Stimulated activated CD4-positive, alpha-beta T cell treated with anti-CD3 and anti-CD28 coated beads, Interleukin-1b, Interleukin-23, amount 100 ng/mL, for 24 hours (primary cell): Measurements from ENCODE around the gene ZNF365.
"Not testable (repeated sequence)": the region's sequence is repeated elsewhere in the genome, so short reads cannot be mapped to it uniquely, and the experiment has no call there.

Experiments used
- DNase-seq, 4 experiments: peaks; one replicate each; pipeline ENCODE4 v3.0.0-alpha.2; 2020; ENCODE audit warnings: low read depth in 4 of 4, low spot score in 1 of 4

ZNF365 gene, protein sequence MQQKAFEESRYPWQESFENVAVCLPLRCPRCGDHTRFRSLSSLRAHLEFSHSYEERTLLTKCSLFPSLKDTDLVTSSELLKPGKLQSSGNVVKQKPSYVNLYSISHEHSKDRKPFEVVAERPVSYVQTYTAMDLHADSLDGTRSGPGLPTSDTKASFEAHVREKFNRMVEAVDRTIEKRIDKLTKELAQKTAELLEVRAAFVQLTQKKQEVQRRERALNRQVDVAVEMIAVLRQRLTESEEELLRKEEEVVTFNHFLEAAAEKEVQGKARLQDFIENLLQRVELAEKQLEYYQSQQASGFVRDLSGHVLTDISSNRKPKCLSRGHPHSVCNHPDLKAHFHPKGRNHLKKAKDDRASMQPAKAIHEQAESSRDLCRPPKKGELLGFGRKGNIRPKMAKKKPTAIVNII

DNA sequence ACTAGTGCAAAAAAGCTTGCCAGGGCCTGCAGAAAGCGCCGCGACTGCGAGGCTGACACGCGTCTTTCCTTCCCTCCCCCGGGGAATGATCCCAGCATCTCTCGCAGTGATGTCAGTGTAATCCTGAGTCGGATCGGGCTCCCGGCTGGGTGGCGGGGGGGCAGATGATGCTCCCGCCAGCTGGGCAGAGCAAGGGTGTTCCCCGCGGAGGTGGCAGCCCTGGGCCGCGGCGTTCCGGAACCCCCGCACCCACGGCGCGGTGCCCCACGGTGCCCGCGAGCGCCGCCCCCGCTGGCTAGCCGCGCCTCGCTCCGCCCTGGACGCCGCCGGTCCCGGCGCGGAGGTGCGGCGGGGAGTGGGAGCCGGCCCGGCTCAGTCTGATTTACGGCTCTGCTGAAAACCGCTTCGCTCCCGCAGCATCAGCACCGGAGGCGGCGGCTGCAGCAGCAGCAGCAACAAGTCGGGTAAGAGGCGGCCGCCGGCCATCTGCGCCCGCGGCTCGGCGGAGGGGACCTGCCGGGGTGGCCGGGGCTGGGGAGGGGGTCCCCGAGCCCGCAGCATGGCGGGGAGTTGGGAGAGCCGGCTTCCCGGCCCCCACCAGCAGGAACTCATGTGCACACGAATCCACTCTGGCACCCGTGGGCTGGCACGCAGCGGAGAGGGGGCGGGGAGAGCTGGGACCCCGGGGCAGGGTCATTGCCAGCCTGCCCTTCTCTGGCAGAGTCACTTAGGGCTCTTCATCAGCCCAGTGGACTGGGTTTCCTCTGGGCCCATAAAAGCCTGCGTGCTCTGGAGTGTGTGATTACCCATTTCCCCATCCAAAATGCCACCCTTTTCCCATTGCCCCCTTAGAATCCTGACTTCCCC, at the start of gene ZNF365:
ZNF365 (plus strand) TSS at position 375 of the 867 bp plus-strand sequence. CDS start 1,825 bp downstream, outside the sequence.
- DNase-seq, result peak in 3 of 4 experiments; percentile 16 to 25 (median 23)

DNA sequence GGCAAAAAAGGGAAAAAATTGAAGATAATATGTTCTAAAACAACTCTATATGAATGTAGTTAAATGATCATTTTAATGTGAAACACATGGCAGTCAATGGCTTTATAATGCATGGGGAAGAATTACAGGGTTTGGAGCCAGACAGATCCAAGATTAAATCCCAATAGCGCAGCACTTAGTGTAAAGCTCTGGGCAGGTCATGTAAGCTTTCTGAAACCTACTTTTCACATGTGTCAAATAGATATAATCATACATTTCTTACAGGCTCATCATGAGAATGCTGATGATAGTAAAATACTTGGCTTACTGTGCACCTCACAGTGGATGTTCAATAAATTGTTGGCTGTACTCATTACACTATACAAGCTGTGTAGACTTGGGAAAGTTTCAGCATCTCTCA, 48.0 kb upstream of the ZNF365 start:
- no peak for DNase-seq

DNA sequence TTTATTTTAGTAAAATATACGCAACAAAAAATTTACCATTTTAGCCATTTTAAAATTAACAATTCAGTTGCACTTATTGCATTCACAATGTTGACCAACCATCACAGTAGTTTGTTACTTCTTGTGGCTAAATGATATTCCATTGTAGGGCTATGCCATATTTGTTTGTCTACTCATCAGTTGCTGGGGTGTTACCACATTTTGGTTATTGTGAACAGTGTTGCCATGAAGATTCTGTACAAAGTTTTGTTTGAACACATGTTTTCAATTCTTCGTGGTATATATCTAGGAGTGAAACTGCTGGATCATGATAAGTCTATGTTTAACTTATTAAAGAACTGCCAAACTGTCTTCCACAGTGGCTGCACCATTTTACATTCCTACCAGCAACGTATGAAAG, 46.3 kb upstream of the ZNF365 start:
- no peak for DNase-seq

DNA sequence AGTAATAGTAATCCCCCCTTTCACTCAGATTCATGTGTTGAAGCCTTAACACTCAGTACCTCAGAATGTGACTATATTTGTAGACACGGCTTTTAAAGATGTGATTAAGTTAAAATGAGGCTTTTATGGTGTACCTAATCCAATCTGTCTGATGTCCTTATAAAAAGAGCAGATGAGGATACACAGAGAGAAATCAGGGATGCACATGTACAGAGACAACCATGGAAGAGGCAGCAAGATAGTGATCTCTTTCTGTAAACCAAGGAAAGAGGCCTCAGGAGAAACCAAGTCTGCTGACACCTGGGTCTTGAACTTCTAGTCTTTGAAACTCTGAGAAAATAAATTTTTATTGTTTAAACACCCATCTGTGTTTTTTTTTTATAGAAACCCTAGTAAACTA, 44.0 kb upstream of the ZNF365 start:
- DNase-seq, result no peak

DNA sequence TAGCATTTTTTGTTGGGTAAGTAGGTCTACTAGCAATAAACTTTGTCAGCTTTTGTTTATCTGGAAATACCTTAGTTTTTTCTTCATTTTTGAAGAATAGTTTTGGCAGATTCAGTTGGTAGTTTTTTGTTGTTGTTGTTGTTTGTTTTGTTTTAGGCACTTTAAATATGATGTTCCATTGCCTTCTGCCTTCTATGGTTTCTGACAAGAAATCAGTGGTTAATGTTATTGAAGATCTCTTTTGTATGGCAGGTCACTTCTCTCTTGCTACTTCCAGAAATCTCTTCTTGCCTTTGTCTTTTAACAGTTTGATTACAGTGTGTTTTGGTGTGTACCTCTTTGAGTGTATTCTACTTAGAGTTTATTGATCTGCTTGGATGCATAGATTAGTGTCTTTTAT, 41.8 kb upstream of the ZNF365 start:
- DNase-seq, result no peak

DNA sequence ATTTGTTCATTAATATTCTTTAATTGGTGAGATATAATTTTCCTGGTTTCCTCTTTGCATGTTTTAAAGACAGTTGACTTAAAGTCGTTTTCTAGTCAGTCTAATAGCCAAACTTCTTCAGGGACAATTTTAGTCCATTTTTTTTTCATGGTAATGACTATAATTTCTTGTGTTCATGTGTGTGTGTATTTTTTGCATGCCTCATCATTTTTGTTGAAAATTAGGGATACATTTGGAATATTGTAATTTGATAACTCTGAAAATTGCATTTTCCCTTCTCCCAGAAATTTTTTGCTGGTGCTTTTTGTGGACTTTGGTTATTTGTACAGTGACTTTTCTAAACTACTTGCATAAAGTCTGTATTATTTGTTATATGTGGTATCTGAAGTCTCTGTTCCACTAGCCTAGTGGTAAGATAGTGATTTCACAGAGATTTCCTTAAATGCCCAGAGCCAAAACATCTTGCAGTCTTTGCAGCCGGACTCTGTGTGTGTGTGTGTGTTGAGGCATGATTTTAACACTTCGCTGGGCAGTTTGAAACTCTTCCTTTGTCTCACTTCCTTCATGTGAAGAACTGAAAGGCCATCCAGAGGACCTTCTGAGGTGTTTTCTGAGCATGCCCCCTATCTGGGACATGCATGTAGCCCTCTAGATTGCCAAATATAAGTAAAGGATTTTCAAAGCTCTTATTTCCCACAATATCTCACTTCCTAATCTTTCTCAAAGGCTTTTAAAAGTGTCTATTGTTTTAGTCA, 40.9 kb upstream of the ZNF365 start:
- no peak for DNase-seq

DNA sequence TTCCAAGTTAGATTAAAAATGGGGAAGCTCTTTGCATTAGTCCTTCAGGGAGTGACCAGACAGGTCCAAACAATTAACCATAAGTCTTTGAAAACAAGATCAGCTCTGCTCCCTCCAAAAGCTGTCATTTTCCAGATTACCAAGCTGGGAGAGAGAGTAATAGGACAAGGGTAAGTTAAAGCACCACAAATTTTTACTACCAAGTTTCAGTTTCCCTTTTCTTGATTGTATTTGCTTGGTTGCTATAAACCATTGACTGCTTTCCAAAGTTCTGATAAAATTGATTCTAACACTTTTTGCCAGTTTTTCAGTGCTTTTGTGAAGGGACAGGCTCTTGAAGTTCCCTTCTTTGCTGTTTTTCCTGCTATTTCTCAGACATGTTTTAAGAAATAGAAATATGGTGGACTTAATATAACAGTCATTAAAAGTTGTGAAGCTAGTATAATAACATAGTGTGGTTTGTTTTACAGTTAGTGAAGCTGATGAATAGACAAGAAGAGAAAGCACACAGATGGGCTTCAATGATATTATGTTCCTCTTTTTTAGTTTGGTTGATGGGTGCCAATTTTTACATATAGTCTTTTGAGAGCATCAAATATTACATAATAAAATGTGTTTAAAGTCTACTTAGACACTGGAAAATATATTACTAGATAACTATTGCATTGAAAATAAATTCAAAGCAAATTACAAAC, 40.0 kb upstream of the ZNF365 start:
- DNase-seq, result no peak

DNA sequence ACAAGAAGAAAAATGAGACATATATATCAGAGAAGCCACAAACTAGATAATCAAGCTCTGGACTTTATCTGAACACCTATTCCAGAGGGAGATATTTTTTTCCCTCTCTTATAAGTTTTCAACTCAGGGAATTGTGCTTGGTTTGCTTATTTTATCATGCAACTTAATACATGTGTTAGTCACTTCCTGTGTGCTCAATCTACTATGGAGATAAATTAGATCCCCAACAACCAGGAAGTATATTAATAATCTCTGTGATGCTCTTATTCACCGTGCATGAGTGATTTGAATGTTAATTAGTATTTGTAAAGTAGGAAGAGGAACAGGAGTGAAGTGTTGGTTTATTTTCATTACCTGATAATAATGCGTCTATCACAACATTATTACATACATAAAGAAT, 38.8 kb upstream of the ZNF365 start:
- no peak for DNase-seq

DNA sequence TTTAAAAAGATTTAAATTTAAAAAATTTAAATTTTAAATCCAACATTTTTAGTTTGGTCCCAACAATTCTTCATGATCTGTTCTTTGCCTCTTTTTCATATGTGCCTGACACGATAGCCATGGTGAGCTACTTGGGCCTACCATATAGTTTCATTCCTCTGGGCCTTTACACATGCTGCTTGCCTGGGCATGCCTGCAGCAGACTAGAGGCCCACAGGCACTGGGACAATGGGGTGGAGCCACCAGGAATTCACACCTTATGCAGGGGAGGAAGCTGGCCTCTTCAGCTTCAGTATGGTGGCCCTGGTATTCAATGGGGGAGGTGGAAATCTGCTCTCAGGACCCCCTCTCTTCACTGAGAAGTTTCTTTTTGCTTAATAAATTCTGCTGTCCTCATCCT, 37.8 kb upstream of the ZNF365 start:
- DNase-seq, result no peak

DNA sequence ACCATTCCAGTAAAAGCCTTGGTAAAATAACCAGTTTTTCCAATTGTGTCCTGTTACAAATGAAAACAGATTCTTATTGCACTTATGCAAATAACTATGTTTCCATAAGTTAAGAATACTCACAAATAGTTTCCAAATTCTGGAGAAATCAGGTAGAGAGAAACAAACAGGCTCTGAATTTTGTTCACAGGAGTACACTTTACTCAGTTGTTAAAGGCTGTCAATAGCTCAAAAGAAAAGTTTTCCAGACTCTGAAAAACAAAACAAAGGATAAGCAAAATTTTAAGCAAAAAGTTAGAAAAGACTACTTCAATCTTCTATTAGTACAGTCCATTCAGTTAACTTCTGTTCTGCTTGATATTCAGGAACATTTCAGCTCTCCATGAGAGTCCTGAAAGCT, 32.8 kb upstream of the ZNF365 start:
- no peak for DNase-seq

DNA sequence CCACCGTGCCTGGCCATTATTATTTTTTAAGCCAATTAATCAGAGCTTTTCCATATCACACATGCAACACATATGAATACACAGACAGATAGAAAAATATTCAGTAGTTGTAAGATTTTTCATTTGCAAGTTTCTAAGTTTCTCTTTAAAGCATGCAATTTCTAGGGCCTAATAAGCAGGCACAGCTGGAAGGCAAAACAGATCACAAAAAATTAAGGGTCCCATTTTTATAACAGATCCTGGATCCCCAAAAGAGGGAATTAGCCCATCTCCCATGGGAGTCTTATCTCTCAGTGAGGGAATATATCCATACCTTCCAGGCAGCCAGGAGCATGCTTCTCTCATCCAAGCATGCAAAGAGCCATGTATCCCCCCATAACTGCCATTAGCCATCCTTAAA, 31.2 kb upstream of the ZNF365 start:
- no peak for DNase-seq

DNA sequence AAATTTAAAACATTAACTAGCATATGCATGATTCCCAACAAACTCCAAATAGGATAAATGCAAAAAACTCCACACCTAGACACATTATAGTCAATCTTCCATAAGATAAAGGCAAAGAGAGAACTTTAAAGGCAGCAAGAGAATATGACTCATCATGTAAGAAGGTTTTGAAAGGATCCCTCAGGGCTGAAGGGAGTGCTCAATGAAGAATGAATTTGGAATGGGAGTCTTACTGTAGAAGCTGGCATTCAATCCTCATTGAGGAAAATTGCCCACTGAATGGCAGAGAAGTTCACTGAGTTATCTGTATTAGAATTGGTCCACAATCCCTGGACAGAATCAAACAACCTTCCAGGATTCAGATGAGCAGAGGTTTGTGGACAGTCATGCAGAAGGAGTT, 26.1 kb upstream of the ZNF365 start:
- DNase-seq, result no peak

DNA sequence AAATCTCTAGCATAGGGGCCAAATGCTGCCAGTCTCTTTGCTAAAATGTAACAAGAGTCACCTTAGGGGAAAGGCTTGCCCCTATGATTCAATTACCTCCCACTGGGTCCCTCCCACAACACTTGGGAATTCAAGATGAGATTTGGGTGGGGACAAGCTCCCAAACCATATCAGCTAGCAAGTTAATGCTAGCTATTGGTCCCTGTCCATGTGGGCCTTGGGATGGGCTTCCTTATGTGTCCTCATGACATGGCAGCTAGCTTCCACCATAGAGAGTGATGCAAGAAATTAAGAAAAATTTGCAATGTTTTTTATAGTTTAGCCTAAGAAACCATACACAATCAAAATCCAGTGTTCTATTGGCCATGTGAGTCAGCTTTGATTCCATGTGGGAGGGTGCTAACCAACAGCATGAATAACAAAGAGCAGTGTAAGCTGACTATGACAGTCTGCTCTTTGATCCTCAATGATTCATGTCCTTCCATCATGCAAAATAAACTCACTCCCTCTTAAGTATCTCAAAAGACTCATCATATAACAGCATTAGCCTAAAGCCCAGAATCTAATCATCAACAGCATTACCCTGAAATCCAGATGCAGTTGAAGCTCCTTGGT, 21.7 kb upstream of the ZNF365 start:
- peak in 2 of 4 experiments; percentile 18 to 26 for DNase-seq

DNA sequence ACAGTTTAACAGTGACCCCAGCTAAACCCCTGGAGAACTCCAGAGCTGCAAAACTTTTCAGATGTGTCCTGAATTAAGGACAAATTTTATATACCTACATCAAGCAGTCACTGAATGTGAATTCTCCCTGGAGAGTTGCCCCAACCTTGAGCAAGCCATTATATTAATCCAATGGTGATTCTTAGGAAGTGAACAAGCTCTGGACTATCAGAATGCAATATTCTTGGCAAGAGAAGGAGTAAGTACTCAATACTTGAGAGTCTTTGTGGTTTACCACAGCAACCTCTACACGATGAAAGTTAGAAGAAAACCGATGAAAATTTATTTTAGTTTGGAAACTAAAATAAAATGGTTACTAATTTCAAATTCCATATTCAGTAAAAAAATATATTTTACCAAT, 19.3 kb upstream of the ZNF365 start:
- DNase-seq, result no peak

DNA sequence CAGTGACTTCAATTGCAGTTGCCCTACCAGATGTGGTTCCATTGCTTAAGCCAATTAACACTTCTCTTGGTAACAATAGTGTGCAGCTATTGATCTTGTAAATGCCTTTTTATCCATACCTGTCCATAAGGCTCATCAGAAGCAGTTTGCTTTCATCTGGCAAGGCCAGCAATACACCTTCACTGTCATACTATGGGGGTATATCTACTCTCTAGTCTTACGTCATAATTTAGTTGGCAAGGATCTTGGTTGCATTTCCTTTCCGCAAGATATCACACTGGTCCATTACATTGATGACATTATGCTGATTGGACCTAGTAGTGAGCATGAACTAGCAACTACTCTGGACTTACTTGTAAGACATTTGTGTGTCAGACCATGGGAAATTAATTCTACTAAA, 17.7 kb upstream of the ZNF365 start:
- DNase-seq, result no peak

DNA sequence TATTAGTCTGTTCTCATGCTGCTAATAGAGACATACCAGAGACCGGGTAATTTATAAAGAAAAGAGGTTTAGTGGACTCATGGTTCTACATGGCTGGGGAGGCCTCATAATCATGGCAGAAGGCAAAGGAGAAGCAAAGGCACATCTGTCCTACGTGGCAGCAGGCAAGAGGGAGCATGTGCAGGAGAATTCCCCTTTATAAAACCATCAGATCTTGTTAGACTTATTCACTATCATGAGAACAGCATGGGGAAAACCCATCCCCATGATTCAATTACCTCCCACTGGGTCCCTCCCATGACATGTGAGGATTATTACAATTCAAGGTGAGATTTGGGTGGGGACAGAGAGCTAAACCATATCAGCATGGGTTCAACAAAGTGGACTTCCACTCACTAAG, 16.0 kb upstream of the ZNF365 start:
- DNase-seq, result not testable (repeated sequence)

DNA sequence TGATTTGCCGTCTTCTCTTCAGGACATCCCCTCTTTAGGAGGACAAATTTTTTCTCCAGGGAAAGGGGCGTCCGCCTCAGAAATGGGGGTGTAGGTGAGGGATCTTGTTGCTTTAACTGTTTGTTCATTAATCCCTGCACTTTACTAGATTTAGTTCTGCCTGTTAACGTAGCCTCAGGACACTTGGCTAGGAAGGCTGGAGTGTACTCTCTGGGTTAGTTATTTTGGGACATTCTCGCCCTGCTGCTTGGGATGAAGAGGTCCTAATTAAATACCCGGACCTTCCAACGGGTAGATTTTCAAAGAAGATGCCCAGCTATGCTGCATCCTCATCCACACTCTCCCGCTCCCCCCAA, 552 bp upstream of the ZNF365 start:
- no peak for DNase-seq

DNA sequence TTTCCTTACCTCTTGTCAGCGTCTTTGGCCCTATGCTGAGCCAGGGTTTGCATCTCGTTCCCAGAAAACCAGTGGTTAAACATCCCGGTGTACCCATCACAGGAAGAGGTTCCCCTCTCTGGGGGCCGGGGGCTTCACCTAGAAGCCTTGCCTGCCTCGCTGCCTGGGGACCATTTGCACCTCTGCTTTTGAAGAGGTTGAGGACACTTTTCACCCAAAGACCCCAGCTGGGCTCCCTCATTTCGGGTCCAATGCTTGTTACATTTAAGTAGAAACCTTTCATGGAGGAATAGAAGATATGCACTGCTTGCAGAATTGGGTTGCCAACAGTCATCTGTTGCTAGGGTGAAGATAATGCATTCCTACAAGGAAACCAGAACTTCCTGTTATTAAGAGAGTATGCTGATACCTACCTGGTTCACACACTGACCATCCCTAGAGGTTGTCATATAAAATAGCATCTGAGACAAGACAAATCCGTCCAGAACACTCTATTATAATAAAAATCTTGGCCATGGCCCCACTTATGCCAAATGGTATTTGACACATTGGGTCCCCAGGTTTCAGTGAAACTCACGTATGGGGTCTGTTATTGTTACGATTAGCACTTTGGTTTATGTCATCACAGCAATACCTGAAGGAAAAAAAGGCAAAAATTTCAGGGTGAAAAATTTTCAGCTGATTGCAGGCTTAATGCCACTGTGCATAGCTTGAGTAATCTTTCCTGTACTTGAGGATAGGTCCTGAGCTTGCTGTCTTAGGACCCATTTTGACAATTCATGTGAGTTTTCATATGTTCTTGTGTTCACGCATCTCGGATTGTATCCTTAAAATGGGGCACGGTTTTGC, 917 bp downstream of the ZNF365 start:
- DNase-seq, result no peak
